Activated T-helper 2 cell treated with anti-CD3 and anti-CD28 coated beads, Interferon-gamma antibody, Interleukin-2, Interleukin-4, amounts not matched to agents 10 μg/mL and 5 μg/mL and 100 μg/mL, durations not matched to agents 14 hours and 24 hours and 36 hours (primary cell): Measurements from ENCODE around the gene PITX2. TPM values are rescaled to one million over a fixed set of nuclear protein-coding genes. Genes with fewer than 3 reads are reported as not detected.
"Not testable (repeated sequence)": the region's sequence is repeated elsewhere in the genome, so short reads cannot be mapped to it uniquely, and the experiment has no call there.

ENCODE experiments used
- DNase-seq: peaks from one replicate; pipeline ENCODE4 v3.0.0; 2021; ENCODE audit warnings: low spot score
- H3K27ac Mint-ChIP-seq: one replicate; pipeline ENCODE4 v1.8.0; 2021; ENCODE audit warnings: mixed read lengths
- H3K27me3 Mint-ChIP-seq: one replicate; pipeline ENCODE4 v1.8.0; 2021; ENCODE audit warnings: low read depth, mixed read lengths
- H3K36me3 Mint-ChIP-seq: one replicate; pipeline ENCODE4 v1.8.0; 2021; ENCODE audit warnings: low read depth, mixed read lengths
- H3K4me1 Mint-ChIP-seq: one replicate; pipeline ENCODE4 v1.8.0; 2021; ENCODE audit warnings: low read depth, mixed read lengths
- H3K4me3 Mint-ChIP-seq: one replicate; pipeline ENCODE4 v1.8.0; 2021; ENCODE audit warnings: low read depth, mild to moderate bottlenecking, moderate library complexity, mixed read lengths
- H3K9me3 Mint-ChIP-seq: one replicate; pipeline ENCODE4 v1.8.0; 2021; ENCODE audit warnings: mixed read lengths
- intact Hi-C: fragments of 100-400 bp; cut with micrococcal nuclease; formaldehyde crosslinking; loops from one replicate; pipeline ENCODE4 v1.15.1; 2023
- total RNA-seq: library from RNA; stranded (reverse); gene quantifications from 2 replicates; pipeline ENCODE4 v1.2.3, GENCODE V29; 2022

Gene PITX2
- total RNA-seq, 1 donor from 2014 or later: not detected

- H3K36me3 Mint-ChIP-seq: peaks cover 2% of the 10 kb centered on the region
- no peak overlapping the region for H3K4me3 Mint-ChIP-seq
- intact Hi-C loops: no loop called here
- no peak for DNase-seq
- H3K27ac Mint-ChIP-seq: no peak overlapping the region
- no peaks in the 10 kb centered on the region for H3K9me3 Mint-ChIP-seq
- H3K27me3 Mint-ChIP-seq: peaks cover 64% of the 10 kb centered on the region
- H3K4me1 Mint-ChIP-seq: no peaks in the 10 kb centered on the region
Measured at GRCh38 chr4:110610620-110610939, 12.3 kb downstream of the PITX2 start.

- Mint-ChIP-seq H3K4me3 (no peak overlapping the region), H3K27me3 (peaks cover 51% of the 10 kb centered on the region), H3K4me1 (no peaks in the 10 kb centered on the region), H3K36me3 (peaks cover 2% of the 10 kb centered on the region), H3K27ac (no peak overlapping the region), H3K9me3 (no peaks in the 10 kb centered on the region)
- intact Hi-C loops: no loop called here
- no peak for DNase-seq
Measured at GRCh38 chr4:110609044-110609750, 13.7 kb downstream of the PITX2 start.

- Mint-ChIP-seq H3K36me3 (no peaks in the 10 kb centered on the region), H3K27me3 (peaks cover 25% of the 10 kb centered on the region), H3K4me3 (no peak overlapping the region), H3K4me1 (no peaks in the 10 kb centered on the region), H3K9me3 (no peaks in the 10 kb centered on the region), H3K27ac (no peak overlapping the region)
- intact Hi-C loops: no loop called here
- DNase-seq: no peak
Measured at GRCh38 chr4:110605077-110605476, 17.8 kb downstream of the PITX2 start.

GRCh38 chr4:110602061-110602460 is 20.8 kb downstream of the PITX2 start:
- intact Hi-C loops: no loop called here
- no peaks in the 10 kb centered on the region for H3K4me1 Mint-ChIP-seq
- no peaks in the 10 kb centered on the region for H3K36me3 Mint-ChIP-seq
- H3K27ac Mint-ChIP-seq: no peak overlapping the region
- no peaks in the 10 kb centered on the region for H3K9me3 Mint-ChIP-seq
- no peak for DNase-seq
- H3K27me3 Mint-ChIP-seq: peaks cover 8% of the 10 kb centered on the region
- H3K4me3 Mint-ChIP-seq: no peak overlapping the region

GRCh38 chr4:110597582-110597981 is 25.3 kb downstream of the PITX2 start:
- no peaks in the 10 kb centered on the region for H3K4me1 Mint-ChIP-seq
- no peak overlapping the region for H3K27ac Mint-ChIP-seq
- H3K9me3 Mint-ChIP-seq: no peaks in the 10 kb centered on the region
- intact Hi-C loops: no loop called here
- H3K36me3 Mint-ChIP-seq: no peaks in the 10 kb centered on the region
- H3K4me3 Mint-ChIP-seq: no peak overlapping the region
- DNase-seq: no peak
- H3K27me3 Mint-ChIP-seq: peaks cover 3% of the 10 kb centered on the region

GRCh38 chr4:110596431-110596830 is 26.4 kb downstream of the PITX2 start:
- no peaks in the 10 kb centered on the region for H3K4me1 Mint-ChIP-seq
- H3K4me3 Mint-ChIP-seq: no peak overlapping the region
- H3K27ac Mint-ChIP-seq: no peak overlapping the region
- H3K36me3 Mint-ChIP-seq: no peaks in the 10 kb centered on the region
- intact Hi-C loops: no loop called here
- no peak for DNase-seq
- no peaks in the 10 kb centered on the region for H3K9me3 Mint-ChIP-seq
- H3K27me3 Mint-ChIP-seq: peaks cover 3% of the 10 kb centered on the region

- Mint-ChIP-seq H3K36me3 (no peaks in the 10 kb centered on the region), H3K9me3 (no peaks in the 10 kb centered on the region), H3K27ac (no peak overlapping the region), H3K27me3 (peaks cover 3% of the 10 kb centered on the region), H3K4me1 (no peaks in the 10 kb centered on the region), H3K4me3 (no peak overlapping the region)
- intact Hi-C loops: no loop called here
- no peak for DNase-seq
Measured at GRCh38 chr4:110595583-110595982, 27.3 kb downstream of the PITX2 start.

- Mint-ChIP-seq H3K4me1 (no peaks in the 10 kb centered on the region), H3K36me3 (no peaks in the 10 kb centered on the region), H3K27me3 (no peaks in the 10 kb centered on the region), H3K27ac (no peak overlapping the region), H3K9me3 (no peaks in the 10 kb centered on the region), H3K4me3 (no peak overlapping the region)
- intact Hi-C loops: no loop called here
- no peak for DNase-seq
Measured at GRCh38 chr4:110589297-110589696, 33.6 kb downstream of the PITX2 start.

- Mint-ChIP-seq H3K27me3 (no peaks in the 10 kb centered on the region), H3K36me3 (no peaks in the 10 kb centered on the region), H3K4me3 (no peak overlapping the region), H3K27ac (no peak overlapping the region), H3K9me3 (no peaks in the 10 kb centered on the region), H3K4me1 (no peaks in the 10 kb centered on the region)
- DNase-seq: no peak
- intact Hi-C loops: no loop called here
Measured at GRCh38 chr4:110587666-110588285, 35.1 kb downstream of the PITX2 start.

- no peak overlapping the region for H3K27ac Mint-ChIP-seq
- intact Hi-C loops: no loop called here
- H3K9me3 Mint-ChIP-seq: no peaks in the 10 kb centered on the region
- no peaks in the 10 kb centered on the region for H3K36me3 Mint-ChIP-seq
- H3K4me3 Mint-ChIP-seq: no peak overlapping the region
- no peaks in the 10 kb centered on the region for H3K27me3 Mint-ChIP-seq
- DNase-seq: no peak
- H3K4me1 Mint-ChIP-seq: no peaks in the 10 kb centered on the region
Measured at GRCh38 chr4:110586131-110586850, 36.6 kb downstream of the PITX2 start.

GRCh38 chr4:110576696-110577095 is 46.2 kb downstream of the PITX2 start:
- H3K9me3 Mint-ChIP-seq, DNase-seq, H3K4me3 Mint-ChIP-seq, H3K36me3 Mint-ChIP-seq, H3K27me3 Mint-ChIP-seq, intact Hi-C loops, H3K27ac Mint-ChIP-seq, H3K4me1 Mint-ChIP-seq: not testable (repeated sequence)
